Chondrocyte (in vitro differentiated cells): Measurements from ENCODE around the gene BCL6B. TPM values are rescaled to one million over a fixed set of nuclear protein-coding genes. Genes with fewer than 3 reads are reported as not detected.

ENCODE experiments used
- DNase-seq: peaks from one replicate; pipeline ENCODE4 v3.0.0; 2021; ENCODE audit warnings: mixed read lengths, low spot score
- H3K27ac Mint-ChIP-seq: one replicate; pipeline ENCODE4 v1.8.0; 2021; ENCODE audit warnings: mild to moderate bottlenecking, moderate library complexity, mixed read lengths; ENCODE audit not compliant: unreplicated experiment
- H3K27me3 Mint-ChIP-seq: 2 replicates; pipeline ENCODE4 v1.8.0; 2021; ENCODE audit warnings: low read depth, mixed read lengths
- H3K36me3 Mint-ChIP-seq: 2 replicates; pipeline ENCODE4 v1.8.0; 2021; ENCODE audit warnings: low read depth, mixed read lengths
- H3K4me1 Mint-ChIP-seq: 2 replicates; pipeline ENCODE4 v1.8.0; 2021; ENCODE audit warnings: low read depth, mild to moderate bottlenecking, mixed read lengths
- H3K4me3 Mint-ChIP-seq: one replicate; pipeline ENCODE4 v1.8.0; 2021; ENCODE audit warnings: mild to moderate bottlenecking, moderate library complexity, mixed read lengths; ENCODE audit not compliant: unreplicated experiment
- H3K9me3 Mint-ChIP-seq: 2 replicates; pipeline ENCODE4 v1.8.0; 2021; ENCODE audit warnings: low read depth, mixed read lengths
- total RNA-seq: library from RNA; stranded (reverse); gene quantifications from 3 replicates; pipeline ENCODE4 v1.2.1, GENCODE V29; 2021
- TF ChIP-seq, protein P1 (sequence below): fragments of 200-600 bp; sonication (generic); IDR thresholded peaks from 2 replicates; pipeline ENCODE4 v1.5.0; 2021; ENCODE audit warnings: antibody characterized with exemption, mild to moderate bottlenecking, moderate library complexity

BCL6B gene
- total RNA-seq, 1 donor from 2014 or later = not detected

GRCh38 chr17:7016886-7017826 lies 5.7 kb upstream of the BCL6B start:
- H3K36me3 Mint-ChIP-seq = peaks cover 5% of the 10 kb centered on the region
- H3K4me1 Mint-ChIP-seq = peaks cover 38% of the 10 kb centered on the region
- H3K4me3 Mint-ChIP-seq = no peak overlapping the region
- no peaks in the 10 kb centered on the region for H3K27me3 Mint-ChIP-seq
- peak overlapping the region; percentile 12 for H3K27ac Mint-ChIP-seq
- DNase-seq = no peak
- H3K9me3 Mint-ChIP-seq = no peaks in the 10 kb centered on the region
- TF ChIP-seq, protein P1, sequence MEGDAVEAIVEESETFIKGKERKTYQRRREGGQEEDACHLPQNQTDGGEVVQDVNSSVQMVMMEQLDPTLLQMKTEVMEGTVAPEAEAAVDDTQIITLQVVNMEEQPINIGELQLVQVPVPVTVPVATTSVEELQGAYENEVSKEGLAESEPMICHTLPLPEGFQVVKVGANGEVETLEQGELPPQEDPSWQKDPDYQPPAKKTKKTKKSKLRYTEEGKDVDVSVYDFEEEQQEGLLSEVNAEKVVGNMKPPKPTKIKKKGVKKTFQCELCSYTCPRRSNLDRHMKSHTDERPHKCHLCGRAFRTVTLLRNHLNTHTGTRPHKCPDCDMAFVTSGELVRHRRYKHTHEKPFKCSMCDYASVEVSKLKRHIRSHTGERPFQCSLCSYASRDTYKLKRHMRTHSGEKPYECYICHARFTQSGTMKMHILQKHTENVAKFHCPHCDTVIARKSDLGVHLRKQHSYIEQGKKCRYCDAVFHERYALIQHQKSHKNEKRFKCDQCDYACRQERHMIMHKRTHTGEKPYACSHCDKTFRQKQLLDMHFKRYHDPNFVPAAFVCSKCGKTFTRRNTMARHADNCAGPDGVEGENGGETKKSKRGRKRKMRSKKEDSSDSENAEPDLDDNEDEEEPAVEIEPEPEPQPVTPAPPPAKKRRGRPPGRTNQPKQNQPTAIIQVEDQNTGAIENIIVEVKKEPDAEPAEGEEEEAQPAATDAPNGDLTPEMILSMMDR = no peak

DNA sequence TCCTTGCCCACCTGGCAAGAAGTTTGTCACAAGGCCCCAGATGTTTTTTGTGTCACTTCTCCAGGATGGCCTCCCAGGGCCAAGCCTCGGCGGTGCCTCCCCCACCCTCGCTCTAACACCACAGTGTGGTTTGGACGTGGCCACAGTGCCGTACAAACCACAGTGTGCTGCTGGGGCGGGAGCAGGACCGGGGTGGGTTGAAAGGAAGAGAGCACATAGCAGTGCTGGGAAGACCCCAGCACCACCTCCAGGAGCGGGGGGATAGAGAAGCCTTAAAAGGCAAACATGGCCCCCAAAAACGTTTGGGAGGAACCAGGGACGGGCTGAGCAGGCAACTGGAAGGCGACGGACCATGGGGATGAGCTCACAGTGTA lies 5.0 kb upstream of the BCL6B start:
- Mint-ChIP-seq H3K27ac (no peak overlapping the region), H3K4me3 (no peak overlapping the region), H3K27me3 (peaks cover 4% of the 10 kb centered on the region), H3K36me3 (peaks cover 5% of the 10 kb centered on the region), H3K9me3 (no peaks in the 10 kb centered on the region), H3K4me1 (peaks cover 38% of the 10 kb centered on the region)
- TF ChIP-seq, protein P1 = no peak
- no peak for DNase-seq

DNA sequence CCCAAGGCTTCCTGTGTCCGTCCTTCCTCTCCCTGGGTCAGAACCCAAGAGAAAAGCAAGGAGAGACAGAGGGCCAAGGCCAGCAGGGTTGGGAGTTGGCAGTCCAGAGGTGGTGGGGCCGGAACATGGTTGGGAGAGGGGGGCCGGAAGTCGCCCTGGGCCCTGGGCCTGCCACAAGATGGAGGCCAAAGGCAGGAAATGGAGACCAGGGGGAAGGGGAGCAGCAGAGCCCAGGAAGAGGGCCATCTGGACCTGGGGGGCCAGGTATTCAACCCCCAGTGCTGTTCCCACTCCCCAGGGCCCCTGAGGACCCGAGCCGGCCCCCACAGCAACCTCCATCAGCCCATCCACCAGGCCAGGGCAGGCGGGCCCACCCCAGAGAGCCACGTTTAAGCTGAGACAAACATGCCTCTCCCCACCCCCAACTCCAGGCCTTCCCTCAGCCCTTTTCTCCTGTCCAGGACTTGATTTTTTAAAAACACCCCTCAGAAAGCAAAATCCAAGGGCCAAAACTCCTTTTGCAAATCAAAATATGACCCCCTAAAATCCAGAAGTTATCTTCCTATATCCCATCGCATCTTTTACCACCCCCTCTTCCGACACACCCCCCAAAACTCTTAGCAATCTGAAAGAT lies 4.4 kb upstream of the BCL6B start:
- peaks cover 5% of the 10 kb centered on the region for H3K36me3 Mint-ChIP-seq
- no peak for DNase-seq
- peaks cover 40% of the 10 kb centered on the region for H3K4me1 Mint-ChIP-seq
- peaks cover 10% of the 10 kb centered on the region for H3K27me3 Mint-ChIP-seq
- H3K27ac Mint-ChIP-seq = no peak overlapping the region
- H3K9me3 Mint-ChIP-seq = no peaks in the 10 kb centered on the region
- TF ChIP-seq, protein P1 = no peak
- no peak overlapping the region for H3K4me3 Mint-ChIP-seq

GRCh38 chr17:7019367-7019766 lies 3.5 kb upstream of the BCL6B start:
- Mint-ChIP-seq H3K36me3 (peaks cover 1% of the 10 kb centered on the region), H3K9me3 (no peaks in the 10 kb centered on the region), H3K27me3 (peaks cover 11% of the 10 kb centered on the region), H3K4me1 (peaks cover 33% of the 10 kb centered on the region), H3K27ac (no peak overlapping the region), H3K4me3 (peak overlapping the region; percentile 53)
- DNase-seq = no peak
- TF ChIP-seq, protein P1 = no peak

GRCh38 chr17:7019839-7020519 lies 2.9 kb upstream of the BCL6B start:
- peaks cover 31% of the 10 kb centered on the region for H3K4me1 Mint-ChIP-seq
- H3K9me3 Mint-ChIP-seq = no peaks in the 10 kb centered on the region
- TF ChIP-seq, protein P1 = no peak
- H3K27me3 Mint-ChIP-seq = peaks cover 11% of the 10 kb centered on the region
- DNase-seq = no peak
- H3K36me3 Mint-ChIP-seq = no peaks in the 10 kb centered on the region
- peak overlapping the region; percentile 45 for H3K27ac Mint-ChIP-seq
- peak overlapping the region; percentile 54 for H3K4me3 Mint-ChIP-seq
